Measurements from ENCODE around the gene SPECC1L.

DNA sequence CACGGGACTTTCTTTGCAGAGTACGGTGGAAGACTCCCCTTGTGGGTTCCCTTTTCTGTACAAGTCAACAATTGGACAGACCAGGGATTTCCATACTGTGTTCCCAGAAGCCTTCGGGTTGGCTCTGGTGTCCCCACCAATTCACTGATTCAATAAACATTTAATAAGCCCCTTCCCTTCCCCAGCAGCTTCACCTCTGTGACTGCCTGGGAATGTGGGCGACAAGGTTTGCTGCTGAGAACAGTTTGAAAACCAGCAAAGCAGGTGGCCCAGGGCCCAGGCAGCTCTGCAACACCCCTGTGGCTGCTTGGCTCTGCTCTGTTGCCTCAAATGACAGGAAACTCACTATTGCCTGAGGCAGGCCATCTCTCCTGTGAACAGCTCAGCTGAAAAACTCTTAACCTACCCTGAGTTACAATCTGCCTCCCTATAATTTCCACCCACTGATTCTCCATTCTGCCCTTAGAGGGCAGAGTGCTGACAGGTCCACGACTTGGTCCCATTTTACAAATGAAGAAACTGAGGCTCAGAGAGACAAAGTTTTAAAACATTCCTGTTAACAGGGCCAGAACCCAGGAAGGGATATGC lies 167.2 kb downstream of the SPECC1L start:
- TF ChIP-seq, protein P1, sequence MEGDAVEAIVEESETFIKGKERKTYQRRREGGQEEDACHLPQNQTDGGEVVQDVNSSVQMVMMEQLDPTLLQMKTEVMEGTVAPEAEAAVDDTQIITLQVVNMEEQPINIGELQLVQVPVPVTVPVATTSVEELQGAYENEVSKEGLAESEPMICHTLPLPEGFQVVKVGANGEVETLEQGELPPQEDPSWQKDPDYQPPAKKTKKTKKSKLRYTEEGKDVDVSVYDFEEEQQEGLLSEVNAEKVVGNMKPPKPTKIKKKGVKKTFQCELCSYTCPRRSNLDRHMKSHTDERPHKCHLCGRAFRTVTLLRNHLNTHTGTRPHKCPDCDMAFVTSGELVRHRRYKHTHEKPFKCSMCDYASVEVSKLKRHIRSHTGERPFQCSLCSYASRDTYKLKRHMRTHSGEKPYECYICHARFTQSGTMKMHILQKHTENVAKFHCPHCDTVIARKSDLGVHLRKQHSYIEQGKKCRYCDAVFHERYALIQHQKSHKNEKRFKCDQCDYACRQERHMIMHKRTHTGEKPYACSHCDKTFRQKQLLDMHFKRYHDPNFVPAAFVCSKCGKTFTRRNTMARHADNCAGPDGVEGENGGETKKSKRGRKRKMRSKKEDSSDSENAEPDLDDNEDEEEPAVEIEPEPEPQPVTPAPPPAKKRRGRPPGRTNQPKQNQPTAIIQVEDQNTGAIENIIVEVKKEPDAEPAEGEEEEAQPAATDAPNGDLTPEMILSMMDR (conservative IDR thresholded peaks at IDR 0.05; ENCODE audit: low read depth, low read length), result peak; percentile 46; the same call in 1 of the 2 replicates
- no peak for TF ChIP-seq EZH2phosphoT487 (IDR thresholded peaks at IDR 0.05; ENCODE audit: borderline replicate concordance, low read length)

Measured in PC-3 (cell line).